GM12873 (cell line): ENCODE measurements around the gene PALLD.

Experiments
- TF ChIP-seq, protein P1 (sequence below): IDR thresholded peaks from 2 replicates; pipeline ENCODE4 v1.5.1; 2012; ENCODE audit warnings: low read depth, mild to moderate bottlenecking, moderate library complexity, low read length, control low read depth; ENCODE audit not compliant: insufficient read depth; ENCODE audit errors: missing control alignments

Gene PALLD

DNA sequence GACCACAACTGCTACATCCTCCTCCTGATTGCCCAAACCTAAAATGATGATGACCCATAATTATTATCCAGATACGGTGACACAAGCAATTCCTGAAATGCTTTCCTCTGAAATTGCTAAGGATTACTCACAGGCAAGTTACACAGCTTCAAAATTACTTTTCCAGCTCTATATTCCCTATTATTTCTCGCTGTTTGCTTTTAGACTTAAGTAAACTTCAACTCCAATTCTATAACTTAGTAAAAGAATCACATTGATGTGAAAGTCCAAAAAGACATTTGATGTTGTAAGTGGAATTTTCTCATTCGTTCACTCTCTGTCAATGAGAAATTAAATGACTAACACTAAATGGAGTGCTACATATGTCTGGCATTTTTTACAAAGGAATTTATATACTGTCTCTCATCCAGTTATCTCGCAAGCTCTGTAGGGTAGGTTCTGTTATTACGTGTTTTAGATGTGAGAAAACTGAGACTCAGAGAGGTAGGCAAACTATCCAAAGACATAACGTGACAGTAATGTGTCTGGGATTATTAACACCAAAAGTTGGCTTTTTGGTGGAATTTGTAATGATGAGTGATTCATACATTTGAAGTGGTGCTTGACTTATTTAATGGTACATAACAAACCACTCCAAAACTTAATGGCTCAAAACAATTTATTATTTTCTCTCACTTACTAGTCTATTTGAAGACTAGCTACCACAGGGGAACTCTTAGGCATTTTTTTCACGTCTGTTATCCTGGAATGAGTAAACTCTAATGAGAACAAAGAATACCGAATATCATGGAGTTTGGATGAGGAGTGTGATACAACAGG lies 31.5 kb downstream of the PALLD start:
- TF ChIP-seq, protein P1, sequence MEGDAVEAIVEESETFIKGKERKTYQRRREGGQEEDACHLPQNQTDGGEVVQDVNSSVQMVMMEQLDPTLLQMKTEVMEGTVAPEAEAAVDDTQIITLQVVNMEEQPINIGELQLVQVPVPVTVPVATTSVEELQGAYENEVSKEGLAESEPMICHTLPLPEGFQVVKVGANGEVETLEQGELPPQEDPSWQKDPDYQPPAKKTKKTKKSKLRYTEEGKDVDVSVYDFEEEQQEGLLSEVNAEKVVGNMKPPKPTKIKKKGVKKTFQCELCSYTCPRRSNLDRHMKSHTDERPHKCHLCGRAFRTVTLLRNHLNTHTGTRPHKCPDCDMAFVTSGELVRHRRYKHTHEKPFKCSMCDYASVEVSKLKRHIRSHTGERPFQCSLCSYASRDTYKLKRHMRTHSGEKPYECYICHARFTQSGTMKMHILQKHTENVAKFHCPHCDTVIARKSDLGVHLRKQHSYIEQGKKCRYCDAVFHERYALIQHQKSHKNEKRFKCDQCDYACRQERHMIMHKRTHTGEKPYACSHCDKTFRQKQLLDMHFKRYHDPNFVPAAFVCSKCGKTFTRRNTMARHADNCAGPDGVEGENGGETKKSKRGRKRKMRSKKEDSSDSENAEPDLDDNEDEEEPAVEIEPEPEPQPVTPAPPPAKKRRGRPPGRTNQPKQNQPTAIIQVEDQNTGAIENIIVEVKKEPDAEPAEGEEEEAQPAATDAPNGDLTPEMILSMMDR, result no peak

DNA sequence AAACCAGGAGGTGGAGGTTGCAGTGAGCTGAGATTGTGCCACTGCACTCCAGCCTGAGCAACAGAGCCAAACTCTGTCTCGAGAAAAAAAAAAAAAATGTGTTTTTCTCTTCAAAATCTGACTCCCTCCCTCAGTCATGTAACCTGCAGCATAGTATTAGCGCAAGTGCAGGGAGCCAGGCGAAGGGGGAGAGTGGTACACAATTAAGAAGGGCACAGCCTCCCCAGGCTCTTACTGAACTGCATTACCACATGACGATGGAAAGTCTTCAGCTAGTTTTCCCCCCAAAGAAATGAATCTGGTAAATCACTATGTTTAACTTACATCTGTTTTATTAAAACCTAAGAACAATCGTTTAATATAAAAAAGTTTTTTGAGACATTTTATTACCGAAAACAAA lies 32.4 kb downstream of the PALLD start:
- TF ChIP-seq, protein P1, result no peak

DNA sequence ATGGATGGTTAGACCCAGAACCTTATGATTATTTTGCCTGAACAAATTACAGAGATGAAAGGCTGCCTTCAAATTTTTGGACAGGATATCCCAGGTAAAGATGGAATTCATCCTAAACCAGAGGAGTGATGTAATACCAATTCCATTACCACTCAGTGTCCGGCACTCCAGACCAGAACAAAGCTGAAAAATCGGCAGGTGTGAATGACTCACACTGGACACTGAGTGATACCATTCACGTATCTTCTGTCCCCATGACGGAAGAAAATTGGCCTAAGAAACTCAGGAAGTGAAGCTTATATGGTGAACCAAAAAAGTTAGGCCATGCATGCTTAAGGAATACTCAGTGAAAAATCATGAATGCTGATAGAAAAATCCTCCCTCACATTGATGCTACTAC lies 34.5 kb downstream of the PALLD start:
- TF ChIP-seq, protein P1, result no peak

DNA sequence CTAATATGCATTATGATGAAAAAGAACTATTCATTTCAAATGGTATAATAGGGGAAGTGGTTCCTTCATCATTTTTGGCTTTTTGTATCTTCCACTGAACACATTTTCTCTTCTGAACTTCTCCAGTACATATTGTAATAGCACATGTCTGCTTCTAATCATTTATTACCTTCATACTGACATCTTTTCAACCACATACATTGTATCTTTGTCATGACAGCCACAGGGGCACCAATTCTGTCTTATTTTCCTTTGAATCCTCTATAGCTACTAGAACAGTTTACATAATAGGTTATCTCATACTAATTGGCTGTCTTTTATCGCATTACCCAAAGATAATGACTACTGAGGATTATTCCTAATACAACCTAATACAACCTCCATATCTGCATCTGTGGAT lies 37.7 kb downstream of the PALLD start:
- TF ChIP-seq, protein P1, result no peak

DNA sequence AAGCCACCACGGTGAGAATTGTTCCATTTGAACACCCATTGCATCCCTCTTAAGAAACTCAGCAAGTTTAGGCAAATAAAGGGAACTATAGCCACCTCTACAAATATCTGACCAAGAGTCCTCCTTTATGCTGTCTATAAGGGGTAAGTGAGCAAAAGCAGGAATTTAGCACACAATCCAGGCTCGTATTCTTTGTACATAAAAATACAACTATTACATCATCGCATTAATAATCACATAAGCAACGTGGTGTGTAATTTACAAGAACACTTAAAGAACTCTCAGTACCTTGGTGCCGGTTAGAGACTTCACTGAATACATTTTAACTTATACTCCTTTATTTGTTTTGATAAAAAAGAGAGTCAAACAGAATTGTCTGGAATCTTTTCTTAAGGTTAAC lies 38.8 kb downstream of the PALLD start:
- TF ChIP-seq, protein P1, result no peak

DNA sequence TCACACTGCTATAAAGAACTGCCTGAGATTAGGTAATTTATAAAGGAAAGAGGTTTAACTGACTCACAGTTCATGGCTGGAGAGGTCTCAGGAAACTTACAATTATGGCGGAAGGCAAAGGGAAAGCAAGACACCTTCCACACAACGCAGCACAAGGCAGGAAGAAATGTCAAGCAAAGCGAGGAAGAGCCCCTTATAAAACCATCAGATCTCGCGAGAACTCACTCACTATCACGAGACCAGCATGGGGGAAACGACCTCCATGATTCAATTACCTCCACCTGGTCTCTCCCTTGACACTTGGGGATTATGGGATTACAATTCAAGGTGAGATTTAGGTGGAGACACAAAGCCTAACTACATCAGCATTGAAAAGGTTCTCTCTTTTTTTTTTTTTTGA lies 39.6 kb downstream of the PALLD start:
- TF ChIP-seq, protein P1, result no peak

DNA sequence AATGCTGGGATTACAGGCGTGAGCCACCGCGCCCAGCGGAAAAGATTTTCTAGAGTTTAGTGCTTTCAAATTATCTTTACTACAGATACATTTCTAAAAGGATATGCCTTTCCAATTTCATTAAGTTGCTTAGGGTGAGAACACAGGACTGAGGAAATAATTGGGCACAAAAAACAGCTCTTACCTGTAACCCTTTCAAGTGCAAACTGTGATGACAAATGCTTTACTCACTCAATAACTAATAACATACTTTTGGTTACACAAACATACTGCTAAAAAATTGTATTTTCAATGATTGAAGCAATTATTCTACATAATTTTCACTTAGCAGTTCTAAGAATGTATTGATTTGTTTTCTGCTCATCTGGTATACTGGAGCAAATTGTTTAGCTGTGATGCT lies 40.2 kb downstream of the PALLD start:
- TF ChIP-seq, protein P1, result no peak
